HCEC 1CT (cell line): ENCODE data around the gene ITGB3BP.
"Not testable (repeated sequence)": the region's sequence is repeated elsewhere in the genome, so short reads cannot be mapped to it uniquely, and the experiment has no call there.

ENCODE experiments used
- DNase-seq: peaks from one replicate; pipeline ENCODE4 v3.0.0-alpha.2; 2017

Gene ITGB3BP

GRCh38 chr1:63522891-63523728 is at the start of gene ITGB3BP, which contains the start of gene EFCAB7:
ITGB3BP (minus strand) TSS chr1:63523225; CDS start chr1:63523133, 92 bp downstream.
EFCAB7 (plus strand) TSS chr1:63523525; CDS start chr1:63525573, 2,048 bp downstream.
- DNase-seq, result peak; percentile 95

- not testable (repeated sequence) for DNase-seq
These were observed 49.7 kb upstream of the ITGB3BP start for GRCh38 chr1:63572686-63573085.

GRCh38 chr1:63569640-63570316 is 46.8 kb upstream of the ITGB3BP start:
- DNase-seq, result no peak

- DNase-seq, result no peak
These were observed 46.0 kb upstream of the ITGB3BP start for GRCh38 chr1:63569068-63569467.

- no peak for DNase-seq
These were observed 40.7 kb upstream of the ITGB3BP start for GRCh38 chr1:63563745-63564144.

GRCh38 chr1:63559357-63559756 is 36.3 kb upstream of the ITGB3BP start:
- no peak for DNase-seq

GRCh38 chr1:63557365-63557987 is 34.5 kb upstream of the ITGB3BP start:
- DNase-seq, result peak; percentile 42

- DNase-seq, result no peak
These were observed 32.5 kb upstream of the ITGB3BP start for GRCh38 chr1:63555480-63555879.

- DNase-seq, result no peak
These were observed 25.9 kb upstream of the ITGB3BP start for GRCh38 chr1:63548877-63549276.

- no peak for DNase-seq
These were observed 25.3 kb upstream of the ITGB3BP start for GRCh38 chr1:63548303-63548702.

GRCh38 chr1:63547621-63548294 is 24.7 kb upstream of the ITGB3BP start:
- DNase-seq, result peak; percentile 40

- peak; percentile 69 for DNase-seq
These were observed 22.8 kb upstream of the ITGB3BP start for GRCh38 chr1:63545780-63546179.

- DNase-seq, result peak; percentile 18
These were observed 14.9 kb upstream of the ITGB3BP start for GRCh38 chr1:63537940-63538339.

- no peak for DNase-seq
These were observed 14.0 kb upstream of the ITGB3BP start for GRCh38 chr1:63537006-63537405.

GRCh38 chr1:63534406-63534805 is 11.4 kb upstream of the ITGB3BP start:
- no peak for DNase-seq

- DNase-seq, result no peak
These were observed 10.9 kb upstream of the ITGB3BP start for GRCh38 chr1:63533931-63534330.

GRCh38 chr1:63532727-63533126 is 9.7 kb upstream of the ITGB3BP start:
- DNase-seq, result no peak

GRCh38 chr1:63524201-63524600 is 1.2 kb upstream of the ITGB3BP start:
- DNase-seq, result no peak

- peak; percentile 15 for DNase-seq
These were observed 713 bp upstream of the ITGB3BP start for GRCh38 chr1:63523738-63524137.

GRCh38 chr1:63516629-63517028 is 6.4 kb downstream of the ITGB3BP start:
- no peak for DNase-seq

GRCh38 chr1:63512584-63512983 is 10.4 kb downstream of the ITGB3BP start:
- DNase-seq, result no peak

- DNase-seq, result no peak
These were observed 13.3 kb downstream of the ITGB3BP start for GRCh38 chr1:63509718-63510117.

GRCh38 chr1:63506782-63507181 is 16.2 kb downstream of the ITGB3BP start:
- DNase-seq, result no peak
